Measurements from ENCODE around the gene ITPR2.
"Not testable (repeated sequence)": the region's sequence is repeated elsewhere in the genome, so short reads cannot be mapped to it uniquely, and the experiment has no call there.

The ITPR2 gene

DNA sequence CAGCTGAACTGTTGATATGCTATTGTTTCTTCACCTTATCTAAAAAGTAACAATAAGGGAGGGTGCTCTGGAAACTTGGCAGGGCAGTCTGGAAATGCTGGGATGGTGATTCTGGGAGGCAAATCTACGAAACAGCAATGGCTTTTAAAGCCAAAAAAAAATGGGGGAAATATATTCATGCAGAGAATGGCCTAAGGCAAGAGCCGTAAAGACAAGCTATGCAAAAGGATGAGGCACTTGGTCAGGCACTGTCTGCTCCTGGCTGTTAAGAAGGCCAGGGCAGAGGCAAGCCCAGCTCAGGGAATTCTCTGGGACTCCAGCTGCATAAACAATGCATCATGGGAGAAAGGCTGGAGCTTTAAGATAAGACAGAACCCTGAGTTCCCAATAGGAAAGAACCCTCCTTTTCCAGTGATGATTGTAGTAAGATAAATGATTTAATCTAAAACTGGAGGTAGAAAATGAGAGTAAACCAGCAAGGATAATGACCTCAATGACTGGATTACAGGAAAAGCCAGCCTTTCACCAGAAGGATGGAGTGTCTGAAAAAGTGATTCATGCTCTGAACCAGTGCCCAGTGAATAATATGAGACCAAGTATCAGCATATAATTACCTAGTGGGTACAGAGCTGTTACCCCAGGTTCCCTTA lies 46.0 kb downstream of the ITPR2 start:
- no peak for DNase-seq (ENCODE audit: low spot score)

DNA sequence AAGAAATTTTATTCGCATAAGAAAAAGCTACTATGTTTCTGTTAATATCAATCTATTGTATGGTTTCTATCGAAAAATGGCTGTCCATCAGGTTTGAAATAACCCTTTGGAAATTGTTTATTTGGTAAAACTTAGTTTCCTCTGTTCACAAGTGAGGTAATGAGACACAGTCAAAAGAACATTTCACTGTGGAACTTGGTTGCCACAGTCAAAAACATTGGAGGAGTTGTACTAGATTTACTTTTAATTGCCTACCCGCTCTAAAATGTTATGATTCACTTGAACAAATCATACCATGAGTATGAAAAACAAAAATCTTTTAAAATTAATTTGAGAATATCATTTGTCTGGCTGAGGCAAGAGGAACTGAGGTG lies 46.5 kb downstream of the ITPR2 start:
- DNase-seq (ENCODE audit: low spot score): no peak

DNA sequence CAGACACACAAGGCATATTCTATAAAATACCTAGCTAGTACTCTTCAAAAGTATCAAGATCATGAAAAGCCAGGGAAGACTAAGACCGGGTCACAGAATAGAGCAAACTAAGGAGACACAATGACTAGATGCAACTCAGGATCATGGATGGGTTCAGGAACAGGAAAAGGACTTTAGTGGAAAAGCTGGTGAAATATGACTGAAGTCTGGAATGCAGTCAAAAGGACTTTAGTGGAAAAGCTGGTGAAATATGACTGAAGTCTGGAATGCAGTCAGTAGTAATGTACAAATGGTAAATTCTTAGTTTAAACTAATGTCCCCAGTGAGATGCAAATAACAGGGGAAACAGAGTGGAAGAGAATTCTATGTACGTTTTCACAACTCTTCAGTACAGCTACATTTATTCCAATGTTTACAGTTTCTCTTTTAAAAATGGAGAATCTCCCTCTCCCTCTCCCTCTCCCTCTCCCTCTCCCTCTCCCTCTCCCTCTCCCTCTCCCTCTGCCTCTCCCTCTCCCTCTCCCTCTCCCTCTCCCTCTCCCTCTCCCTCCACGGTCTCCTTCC lies 49.1 kb downstream of the ITPR2 start:
- DNase-seq (ENCODE audit: low spot score): not testable (repeated sequence)

DNA sequence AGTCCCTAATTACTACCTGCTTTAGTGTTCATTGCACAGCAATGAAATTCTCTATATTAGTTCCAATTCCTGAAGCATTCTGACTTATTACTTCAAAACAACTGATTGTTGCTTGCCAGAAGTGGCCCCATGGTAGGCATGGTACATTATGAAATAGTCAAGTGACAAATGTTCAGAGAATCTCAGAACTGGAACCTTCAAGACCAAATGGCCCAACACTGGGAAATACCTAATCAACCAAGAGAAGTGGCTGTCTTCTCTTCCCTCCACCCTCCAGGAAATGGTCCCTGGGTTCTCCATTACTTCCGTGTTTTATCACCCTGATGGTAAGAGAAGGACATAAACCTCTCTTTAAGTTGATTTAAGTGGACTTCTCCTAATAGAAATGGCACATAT lies 49.9 kb downstream of the ITPR2 start:
- DNase-seq (ENCODE audit: low spot score): no peak

DNA sequence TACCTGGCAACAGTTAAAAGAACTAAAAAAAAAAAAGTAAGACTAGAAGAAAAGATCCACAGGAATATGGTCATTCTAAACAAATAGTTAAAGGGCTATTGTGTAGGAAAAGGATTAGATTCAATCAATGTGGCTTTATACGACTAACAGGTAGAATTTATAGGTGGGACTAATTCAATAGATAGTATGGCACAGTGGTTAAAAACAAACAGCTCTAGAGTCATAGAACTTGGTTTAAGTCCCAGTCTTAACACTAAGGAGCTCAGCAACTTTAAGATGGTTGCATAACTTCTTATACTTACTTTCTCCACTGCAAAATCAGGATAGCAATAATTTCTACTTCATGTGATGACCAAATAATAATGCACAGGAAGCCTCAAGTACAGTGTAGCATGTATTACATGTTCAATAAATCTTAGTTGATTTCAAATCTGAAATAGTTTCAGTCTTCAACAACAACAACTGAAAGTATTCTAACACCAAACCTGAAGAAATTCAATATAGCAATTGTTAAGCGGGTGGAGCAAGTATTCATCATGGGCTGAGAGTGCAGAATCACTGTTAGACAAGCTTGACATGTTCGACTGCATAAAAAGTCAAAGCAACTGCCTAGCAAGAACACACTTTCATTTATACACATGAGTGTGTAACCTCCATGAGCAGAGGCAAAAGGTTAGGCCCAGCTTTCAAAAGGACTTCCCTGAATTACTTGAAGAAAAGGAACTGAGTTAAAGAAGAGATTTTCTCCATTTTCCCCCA lies 50.4 kb downstream of the ITPR2 start:
- no peak for DNase-seq (ENCODE audit: low spot score)

DNA sequence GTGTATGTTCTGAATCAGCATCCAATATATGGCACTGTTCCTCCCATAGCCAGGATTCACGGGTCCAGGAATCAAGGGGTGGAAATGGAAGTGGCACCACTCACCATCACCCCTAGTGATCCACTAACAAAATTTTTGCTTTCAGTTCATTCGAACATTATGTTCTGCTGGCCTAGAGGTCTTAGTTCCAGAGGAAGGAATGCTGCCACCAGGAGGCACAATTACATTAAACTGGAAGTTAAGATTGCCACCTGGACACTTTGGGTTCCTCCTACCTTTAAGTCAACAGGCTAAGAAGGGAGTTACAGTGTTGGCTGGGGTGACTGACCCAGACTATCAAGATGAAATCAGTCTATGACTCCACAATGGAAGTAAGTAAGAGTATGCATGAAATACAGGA lies 52.3 kb downstream of the ITPR2 start:
- DNase-seq (ENCODE audit: low spot score): not testable (repeated sequence)

DNA sequence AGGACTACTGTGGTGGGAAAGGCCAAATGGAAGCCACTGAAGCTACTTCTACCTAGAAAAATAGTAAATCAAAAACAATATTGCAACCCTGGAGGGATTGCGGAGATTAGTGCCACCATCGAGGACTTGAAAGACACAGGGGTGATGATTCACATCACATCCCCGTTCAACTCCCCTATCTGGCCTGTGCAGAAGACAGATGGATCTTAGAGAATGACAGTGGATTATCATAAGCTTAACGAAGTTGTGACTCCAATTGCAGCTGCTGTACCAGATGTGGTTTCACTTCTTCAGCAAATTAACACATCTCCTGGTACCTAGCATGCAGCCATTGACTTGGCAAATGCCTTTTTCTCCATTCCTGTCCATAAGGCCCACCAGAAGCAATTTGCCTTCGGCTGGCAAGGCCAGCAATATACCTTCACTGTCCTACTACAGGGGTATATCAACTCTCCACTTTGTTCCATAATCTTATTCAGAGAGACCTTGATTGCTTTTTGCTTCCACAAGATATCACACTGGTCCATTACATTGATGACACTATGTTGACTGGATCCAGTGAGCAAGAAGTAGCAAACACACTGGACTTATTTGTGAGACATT lies 54.7 kb downstream of the ITPR2 start:
- DNase-seq (ENCODE audit: low spot score): not testable (repeated sequence)

DNA sequence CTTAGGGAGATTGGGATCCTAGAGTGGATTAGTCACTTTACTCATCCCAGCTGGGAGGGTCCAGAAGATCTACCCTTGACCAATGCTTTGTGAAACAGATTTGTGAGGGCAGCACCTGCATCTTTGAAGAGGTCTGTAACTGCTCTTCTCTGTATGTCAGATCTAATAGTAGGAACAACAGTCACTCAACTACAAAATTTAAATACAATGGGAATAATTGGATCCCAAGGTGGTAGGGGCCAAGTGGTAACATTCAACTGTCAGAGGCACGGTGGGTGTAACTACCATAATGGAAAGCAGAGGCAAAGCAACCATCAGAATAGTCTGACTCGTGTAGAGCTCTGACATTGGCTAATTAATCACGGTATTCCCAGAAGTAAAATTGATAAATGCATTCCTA lies 55.8 kb downstream of the ITPR2 start:
- no peak for DNase-seq (ENCODE audit: low spot score)

DNA sequence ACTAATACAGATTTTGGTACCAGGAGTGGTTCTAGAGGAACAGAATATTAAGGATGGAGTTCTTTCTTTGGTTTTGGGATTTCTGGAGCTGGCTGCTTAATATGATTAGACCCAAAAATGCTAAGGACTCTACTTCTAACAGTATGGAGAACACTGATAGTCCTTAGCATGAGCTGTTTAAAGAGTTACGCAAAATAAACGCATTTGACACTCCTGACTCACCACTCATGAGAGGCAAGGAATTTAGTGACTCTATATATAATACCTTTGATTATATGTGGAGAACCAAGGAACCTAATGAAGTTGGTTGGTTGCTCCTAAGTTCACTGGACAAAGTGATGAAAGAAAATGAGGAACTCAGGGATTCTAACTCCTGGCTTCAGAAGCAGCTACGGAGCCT lies 57.0 kb downstream of the ITPR2 start:
- not testable (repeated sequence) for DNase-seq (ENCODE audit: low spot score)

DNA sequence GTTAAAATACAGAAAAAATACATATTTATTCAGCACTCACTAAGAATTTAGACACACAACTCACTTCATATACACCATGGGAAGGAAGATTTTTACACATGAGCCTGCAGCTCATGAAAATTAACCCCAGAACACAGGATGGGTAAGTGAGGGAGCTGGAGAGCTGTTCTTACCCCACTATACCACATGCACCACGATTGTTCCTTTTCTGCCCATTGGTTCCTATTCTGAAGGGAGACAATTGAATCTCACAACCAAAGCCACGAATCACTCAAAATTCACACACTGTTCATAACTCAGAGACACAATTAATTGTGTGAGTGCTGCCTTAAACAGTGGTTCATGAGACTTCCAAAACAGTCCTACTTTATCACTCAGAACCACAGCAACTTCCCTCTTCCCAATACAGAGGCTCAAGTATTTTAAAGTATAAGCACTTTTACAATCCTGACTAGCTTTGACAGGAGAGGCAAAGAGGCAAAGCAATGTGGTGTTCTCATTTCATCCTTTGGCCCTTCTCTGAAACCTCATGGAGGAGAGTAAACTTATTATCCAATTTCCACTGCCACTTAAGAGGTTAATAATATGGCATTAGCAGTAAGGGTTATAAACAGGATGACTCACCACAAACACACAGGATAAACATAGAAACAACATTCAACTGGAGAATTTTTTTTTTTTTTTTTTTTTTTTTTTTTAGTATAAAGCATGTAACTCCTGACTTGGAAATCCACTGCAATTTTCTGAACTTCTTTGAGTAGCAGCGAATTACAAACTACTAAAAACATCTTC lies 59.5 kb downstream of the ITPR2 start:
- DNase-seq (ENCODE audit: low spot score): no peak

DNA sequence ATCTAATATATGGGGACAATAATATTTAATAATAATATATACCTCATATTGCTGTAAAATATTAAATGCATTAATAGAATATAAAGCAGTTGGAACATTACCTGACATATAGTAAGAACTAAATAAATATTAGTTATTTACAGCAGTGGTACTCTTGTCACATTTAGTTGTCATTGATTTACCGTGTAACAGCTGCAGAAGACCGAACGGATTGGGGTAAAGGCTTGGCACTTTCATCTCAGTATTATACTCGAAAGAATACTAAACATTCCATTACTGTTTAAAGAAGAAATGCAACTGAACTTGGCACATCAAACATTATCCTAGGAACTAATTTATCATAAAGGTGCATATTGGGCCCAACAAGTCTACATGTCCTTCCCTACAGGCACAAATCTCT lies 61.1 kb downstream of the ITPR2 start:
- DNase-seq (ENCODE audit: low spot score): no peak

DNA sequence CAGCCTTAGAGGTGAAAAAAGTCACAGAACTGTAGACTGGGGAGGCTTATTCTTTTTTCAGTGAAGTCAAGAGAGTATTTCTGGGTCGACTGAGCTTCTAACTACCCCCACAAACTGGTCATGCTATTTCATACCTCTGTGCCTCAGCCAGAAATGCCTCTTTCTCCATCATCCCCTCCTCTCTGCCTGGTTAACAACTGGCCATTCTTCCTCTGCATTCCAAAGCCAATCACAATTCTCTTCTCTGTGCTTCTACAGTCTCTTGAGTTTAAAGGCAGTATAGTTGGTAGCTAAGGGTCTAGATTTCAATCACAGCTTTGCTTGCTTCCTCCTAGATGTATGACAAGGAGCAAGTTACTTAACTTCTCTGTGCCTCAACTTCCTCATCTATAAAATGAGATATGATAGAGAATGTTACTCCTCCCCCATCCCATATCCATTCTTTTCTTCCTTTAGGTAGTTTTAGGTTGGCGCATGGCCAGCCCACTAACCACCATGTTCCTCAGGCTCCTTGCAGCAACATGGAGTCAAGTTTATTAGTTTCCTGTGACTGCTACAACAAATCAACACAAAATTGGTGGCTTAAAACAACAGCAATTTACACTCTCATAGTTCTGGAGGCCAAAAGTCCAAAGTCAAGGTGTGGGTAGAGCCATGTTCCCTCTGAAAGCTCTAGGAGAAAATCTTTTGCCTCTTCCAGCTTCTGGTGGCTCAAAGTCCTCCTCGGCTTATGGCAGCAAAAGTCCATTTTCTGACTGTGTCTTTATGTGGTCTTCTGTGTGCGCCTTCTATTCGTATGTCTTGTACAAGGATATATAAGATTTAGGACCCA lies 62.5 kb downstream of the ITPR2 start:
- no peak for DNase-seq (ENCODE audit: low spot score)

DNA sequence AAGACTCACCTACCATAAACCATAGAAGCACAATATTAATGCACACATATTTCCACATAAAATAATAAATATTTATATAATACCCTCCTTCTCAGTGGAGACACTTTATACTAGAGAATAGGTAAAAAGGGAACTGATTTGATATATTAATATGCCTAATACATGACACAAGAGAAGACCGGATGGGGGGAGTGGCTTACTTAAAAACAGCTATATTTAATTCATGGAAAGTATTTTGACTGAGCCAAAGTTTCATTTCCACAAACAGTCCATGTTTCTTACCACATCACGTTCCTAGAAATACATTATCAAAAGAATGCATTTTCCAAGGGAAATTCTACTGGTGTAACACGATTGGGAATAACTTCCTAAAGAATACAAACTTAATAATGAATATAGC lies 63.4 kb downstream of the ITPR2 start:
- no peak for DNase-seq (ENCODE audit: low spot score)

DNA sequence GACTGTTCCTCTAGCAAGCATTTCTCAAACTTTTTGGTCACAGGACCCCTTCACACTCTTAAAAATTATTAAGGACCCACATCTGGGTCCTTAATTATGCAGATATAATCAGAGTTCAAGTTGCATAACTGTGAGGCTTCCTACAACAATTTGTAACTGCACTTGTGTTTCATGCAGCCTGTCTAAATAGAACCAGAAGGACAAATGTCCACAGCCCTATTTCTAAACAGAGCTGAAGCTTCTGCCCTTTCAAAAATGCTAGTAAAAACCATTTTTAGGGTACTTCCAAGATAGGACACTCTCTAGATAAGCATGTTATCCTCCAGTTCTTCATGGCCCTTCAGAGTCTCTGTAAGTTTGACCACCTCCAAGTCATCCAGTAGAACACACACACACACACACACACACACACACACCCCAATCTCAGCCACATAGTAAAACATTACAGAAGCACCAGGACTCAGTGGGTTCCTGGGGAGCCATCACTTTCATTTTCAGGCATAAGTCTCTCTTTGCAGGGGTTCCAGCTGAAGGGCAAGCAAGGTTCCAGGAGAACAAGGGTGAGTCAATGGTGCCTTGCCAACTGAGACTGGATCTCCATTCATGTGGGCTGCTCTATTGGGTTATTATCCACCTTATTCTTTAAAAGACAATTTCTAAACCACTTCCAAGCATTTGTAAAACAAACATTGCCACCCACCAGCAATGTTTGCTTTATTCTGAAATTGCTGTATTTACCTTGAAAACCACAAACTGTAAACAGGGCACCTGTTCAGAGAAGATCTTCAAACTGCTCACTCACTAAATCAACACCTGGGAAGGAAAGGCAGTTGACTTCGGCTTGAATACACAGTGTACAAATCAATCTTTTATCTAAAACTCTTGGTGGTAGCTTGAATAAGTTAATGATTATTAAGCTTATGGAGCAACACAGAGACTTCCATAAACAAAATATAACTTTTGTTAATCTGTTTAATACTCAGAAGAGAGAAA lies 64.1 kb downstream of the ITPR2 start:
- no peak for DNase-seq (ENCODE audit: low spot score)

DNA sequence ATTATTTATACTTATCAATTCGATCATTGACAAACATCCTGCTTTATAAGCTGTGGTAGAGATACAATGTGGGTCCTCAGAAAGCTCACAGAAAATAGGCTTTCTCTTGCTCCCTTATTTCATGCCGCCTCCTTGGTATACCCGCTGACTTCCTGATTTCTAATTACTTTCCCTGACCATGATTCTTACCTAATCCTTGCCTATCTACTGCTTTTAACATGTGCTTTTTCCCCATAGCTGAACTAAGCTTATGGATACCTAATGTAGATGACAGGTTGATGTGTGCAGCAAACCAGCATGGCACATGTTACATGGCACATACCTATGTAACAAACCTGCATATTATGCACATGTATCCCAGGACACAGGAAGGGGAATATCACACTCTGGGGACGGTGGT lies 65.1 kb downstream of the ITPR2 start:
- no peak for DNase-seq (ENCODE audit: low spot score)

DNA sequence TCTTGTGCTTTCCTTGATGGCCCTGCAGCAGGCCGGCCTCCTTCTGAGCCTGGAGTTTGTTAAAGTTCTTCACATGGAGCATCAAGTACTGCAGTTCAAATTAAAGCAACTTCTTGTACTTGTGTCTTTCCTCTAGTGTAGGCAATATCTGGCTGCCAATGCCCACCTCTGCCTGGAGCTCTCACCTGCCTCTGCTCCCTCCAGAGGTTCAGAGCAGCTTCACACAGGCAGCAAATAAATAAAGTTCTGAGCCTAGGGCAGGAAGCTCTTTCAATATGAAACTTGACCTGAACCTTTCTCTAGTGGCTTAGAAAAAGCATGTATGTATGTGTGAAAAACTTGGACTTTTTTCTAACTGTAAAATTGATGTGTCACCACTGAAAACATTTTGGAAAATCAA lies 65.9 kb downstream of the ITPR2 start:
- DNase-seq (ENCODE audit: low spot score): no peak

DNA sequence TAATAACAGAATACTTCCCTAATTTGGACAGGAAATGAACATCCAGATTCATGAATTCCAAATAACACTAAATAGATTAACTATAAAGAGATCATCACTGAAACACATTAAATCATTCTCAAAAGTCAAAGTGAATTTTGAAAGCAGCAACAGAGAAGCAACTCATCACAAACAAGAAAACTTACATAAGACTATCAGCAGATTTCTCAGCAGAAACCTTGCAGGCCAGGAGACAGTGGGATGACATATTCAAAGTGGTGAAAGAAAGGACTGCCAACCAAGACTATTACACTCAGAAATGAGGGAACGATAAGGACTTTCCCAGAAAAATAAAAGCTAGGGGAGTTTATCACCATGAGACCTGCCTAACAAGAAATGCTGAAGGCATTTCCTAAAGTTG lies 70.8 kb downstream of the ITPR2 start:
- no peak for DNase-seq (ENCODE audit: low spot score)

DNA sequence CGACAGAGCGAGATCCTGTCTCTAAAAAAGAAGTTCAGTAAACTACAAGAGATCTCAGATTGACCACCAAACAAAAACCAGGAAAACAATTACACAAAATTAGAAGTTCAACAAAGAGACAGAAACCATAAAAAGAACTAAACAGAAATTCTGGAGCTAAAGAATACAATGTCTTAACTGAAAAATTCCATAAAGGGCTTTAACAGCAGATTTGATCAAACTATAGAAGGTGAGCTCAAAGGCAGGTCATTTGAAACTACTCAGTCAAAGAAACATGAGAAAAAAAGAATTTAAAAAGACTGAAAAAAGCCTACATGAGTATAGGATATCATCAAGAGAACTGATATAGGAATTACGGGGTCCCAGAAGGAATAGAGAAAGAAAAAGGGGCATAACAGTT lies 71.2 kb downstream of the ITPR2 start:
- DNase-seq (ENCODE audit: low spot score): no peak

DNA sequence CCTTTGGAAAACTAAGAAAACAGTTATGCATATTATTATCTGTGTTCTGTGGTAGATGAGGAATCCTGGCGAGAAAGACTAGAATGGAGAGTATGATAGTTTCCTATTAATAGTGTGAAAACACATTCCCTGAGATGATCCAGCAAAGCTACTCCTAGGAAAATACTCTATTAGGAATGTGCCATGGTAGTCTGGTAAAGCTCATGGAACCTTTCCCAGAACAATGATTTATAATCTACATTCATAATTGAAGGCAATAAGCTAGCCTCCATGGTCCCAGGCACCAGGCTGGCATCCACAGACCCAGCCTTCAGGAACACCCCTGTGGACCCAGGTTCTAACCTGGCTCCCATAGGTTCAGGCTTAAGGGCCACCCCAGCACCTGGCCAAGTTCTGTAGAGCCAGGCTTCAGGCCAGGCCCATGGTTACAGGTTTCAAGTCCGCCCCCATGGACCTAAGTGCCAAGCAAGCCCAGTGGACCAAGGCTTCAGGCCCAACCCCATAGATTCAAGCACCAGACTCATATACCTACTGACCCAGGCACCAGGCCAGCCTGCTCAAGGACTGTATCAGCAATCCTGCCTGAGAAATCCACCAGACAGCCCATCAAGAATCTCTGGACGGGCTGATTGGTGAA lies 72.2 kb downstream of the ITPR2 start:
- no peak for DNase-seq (ENCODE audit: low spot score)

DNA sequence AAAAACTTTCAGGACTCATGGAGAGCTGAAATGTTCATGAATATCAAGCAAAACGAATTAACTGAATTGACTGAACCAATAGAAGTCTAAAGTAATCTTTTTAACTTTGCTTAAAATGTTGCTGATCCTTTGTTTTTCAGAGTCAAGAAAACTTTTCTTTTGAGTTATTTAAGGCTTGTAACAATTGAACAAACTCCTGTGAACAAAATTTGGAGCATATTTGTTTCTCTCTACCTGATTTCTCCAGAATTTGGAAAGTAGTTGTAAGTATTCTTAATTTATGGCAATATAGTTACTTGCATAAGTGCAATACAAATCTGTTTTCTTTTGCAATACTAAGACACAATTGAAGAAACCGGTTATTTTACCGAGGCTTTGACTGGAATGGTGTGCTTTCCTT lies 77.6 kb downstream of the ITPR2 start:
- not testable (repeated sequence) for DNase-seq (ENCODE audit: low spot score)

Measured in D341Med (cell line).